ENCODE measurements around the gene NTS. TPM values are rescaled to one million over a fixed set of nuclear protein-coding genes. Genes with fewer than 3 reads are reported as not detected.

Gene NTS
- total RNA-seq, 1 experiment from 2014 or later, result not detected

DNA sequence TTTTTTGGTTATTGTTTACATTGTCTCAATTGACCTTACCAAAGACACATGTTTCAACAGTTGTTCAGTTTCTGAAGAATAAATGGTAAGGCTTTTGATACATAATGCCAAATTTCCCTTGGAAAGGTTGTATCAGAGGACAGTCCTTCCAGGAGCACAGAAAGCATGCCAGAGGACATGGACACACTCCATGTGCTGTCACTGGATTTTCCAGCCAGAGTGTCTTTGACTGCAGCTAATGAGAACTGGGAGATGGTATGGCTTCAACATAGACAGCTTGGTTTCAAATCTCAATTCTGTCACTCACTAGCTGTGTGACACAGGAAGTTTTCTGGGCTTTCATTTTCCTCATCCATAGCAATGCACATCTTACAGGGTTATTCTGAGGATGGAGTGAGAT lies 20.6 kb downstream of the NTS start:
- ChIA-PET POLR2A (no interaction called here), CTCF (no interaction called here)
- no peak for DNase-seq
- H3K9me3 Mint-ChIP-seq (ENCODE audit: unreplicated experiment), result no peaks in the 10 kb centered on the region
- Histone ChIP-seq H3K4me3 (ENCODE audit: low read depth, low read length) (no peak overlapping the region), H3K27me3 (replicated peaks; ENCODE audit: control insufficient read depth, insufficient read depth, low read length) (no peaks in the 10 kb centered on the region), H3K9me3 (no peaks in the 10 kb centered on the region), H3K4me1 (no peaks in the 10 kb centered on the region), H3K36me3 (ENCODE audit: control insufficient read depth, insufficient read depth, low read length) (no peaks in the 10 kb centered on the region)
- H3K36me3 Mint-ChIP-seq (ENCODE audit: insufficient read depth, unreplicated experiment), result no peaks in the 10 kb centered on the region
- H3K4me3 Mint-ChIP-seq (ENCODE audit: unreplicated experiment), result no peak overlapping the region
- no peaks in the 10 kb centered on the region for H3K27me3 Mint-ChIP-seq (ENCODE audit: insufficient read depth, unreplicated experiment)
- BruUV-seq (replicated peaks), result no TSS peak
- H3K4me1 Mint-ChIP-seq (ENCODE audit: low read depth, unreplicated experiment), result no peaks in the 10 kb centered on the region
- no peak for TF ChIP-seq CTCF (IDR thresholded peaks at IDR 0.05; ENCODE audit: insufficient read depth in 1 of 2, low read depth in 1 of 2, low read length in 1 of 2, severe bottlenecking in 1 of 2, unreplicated experiment in 1 of 2)
- H3K27ac Mint-ChIP-seq (ENCODE audit: unreplicated experiment), result no peak overlapping the region
- intact Hi-C loops (cut with micrococcal nuclease; ENCODE audit: unreplicated experiment), result no loop called here

DNA sequence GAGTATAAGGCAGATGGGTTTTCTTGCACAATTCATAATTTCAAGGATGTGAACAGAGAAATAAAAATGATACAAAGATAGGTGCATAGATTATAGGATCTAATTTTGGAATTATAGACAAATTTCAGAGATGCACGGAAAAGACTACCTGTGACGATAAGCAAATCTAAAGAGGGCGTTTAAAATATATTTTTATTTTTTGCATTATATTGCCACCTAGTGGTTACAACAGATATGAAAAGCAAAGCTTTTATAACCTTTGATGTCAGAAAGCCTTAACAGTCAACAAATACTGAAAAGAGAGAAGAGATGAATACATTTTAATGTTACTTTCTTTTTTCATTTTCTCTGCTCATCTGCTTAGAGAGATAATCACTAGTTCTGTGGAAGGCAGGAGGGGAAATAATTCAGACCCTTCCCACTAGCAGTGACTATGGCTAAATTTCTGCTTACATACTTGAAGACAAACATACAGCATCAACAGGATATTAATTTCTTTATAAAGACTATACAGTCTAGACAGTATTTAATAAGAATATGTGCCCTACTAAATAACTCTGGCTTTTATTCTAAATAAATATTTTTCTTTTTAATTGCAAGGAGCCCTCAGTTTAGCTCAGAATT lies 46.3 kb downstream of the NTS start:
- BruUV-seq (replicated peaks), result no TSS peak
- CTCF ChIA-PET, result interaction anchor here (0.7 to 1.3 kb wide), 4 partner anchors 53 to 611 kb away, joined by 3 to 5 read pairs (median 4); no protein-coding TSS in a partner anchor
- DNase-seq, result no peak
- Mint-ChIP-seq H3K27me3 (ENCODE audit: insufficient read depth, unreplicated experiment) (no peaks in the 10 kb centered on the region), H3K4me1 (ENCODE audit: low read depth, unreplicated experiment) (no peaks in the 10 kb centered on the region), H3K36me3 (ENCODE audit: insufficient read depth, unreplicated experiment) (no peaks in the 10 kb centered on the region), H3K9me3 (ENCODE audit: unreplicated experiment) (no peaks in the 10 kb centered on the region), H3K27ac (ENCODE audit: unreplicated experiment) (no peak overlapping the region), H3K4me3 (ENCODE audit: unreplicated experiment) (no peak overlapping the region)
- TF ChIP-seq CTCF (IDR thresholded peaks at IDR 0.05; ENCODE audit: insufficient read depth in 1 of 2, low read depth in 1 of 2, low read length in 1 of 2, severe bottlenecking in 1 of 2, unreplicated experiment in 1 of 2), result peak; percentile 36 to 61
- intact Hi-C loops (cut with micrococcal nuclease; ENCODE audit: unreplicated experiment), result loop anchor here (1.0 to 2.0 kb wide), 4 partner anchors 345 to 844 kb away; no protein-coding TSS in a partner anchor
- no peaks in the 10 kb centered on the region for H3K27me3 ChIP-seq (replicated peaks; ENCODE audit: control insufficient read depth, insufficient read depth, low read length)
- POLR2A ChIA-PET, result no interaction called here
- H3K36me3 ChIP-seq (ENCODE audit: control insufficient read depth, insufficient read depth, low read length), result no peaks in the 10 kb centered on the region
- H3K4me3 ChIP-seq (ENCODE audit: low read depth, low read length), result no peak overlapping the region
- H3K4me1 ChIP-seq, result no peaks in the 10 kb centered on the region
- H3K9me3 ChIP-seq, result no peaks in the 10 kb centered on the region

DNA sequence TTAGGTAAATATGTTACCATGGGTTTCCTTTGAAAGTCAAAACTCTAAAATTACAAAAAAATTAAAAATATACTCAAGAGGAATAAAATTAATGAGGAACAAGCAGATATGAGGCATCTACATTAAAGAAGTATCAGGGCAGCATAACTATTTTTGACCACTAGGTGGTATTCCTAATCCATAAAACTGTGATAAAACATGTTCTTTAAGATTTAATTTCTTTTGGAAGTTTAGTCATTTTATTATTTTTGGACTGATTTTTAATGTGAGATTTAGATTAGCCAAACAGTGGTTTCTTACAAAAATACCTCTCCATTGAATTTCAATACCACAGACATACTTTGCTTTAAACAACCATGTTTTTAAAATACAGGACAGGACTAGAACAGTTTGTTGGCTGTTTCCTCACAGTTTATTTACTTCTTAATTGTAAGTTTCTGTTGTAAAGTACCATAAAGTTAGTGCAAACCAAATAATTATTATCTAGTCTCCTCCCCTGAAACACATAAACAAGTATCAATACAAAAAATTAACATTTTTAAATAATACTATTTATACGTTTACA lies 49.8 kb downstream of the NTS start:
- ChIA-PET POLR2A (no interaction called here), CTCF (no interaction called here)
- Mint-ChIP-seq H3K4me3 (ENCODE audit: unreplicated experiment) (no peak overlapping the region), H3K27me3 (ENCODE audit: insufficient read depth, unreplicated experiment) (no peaks in the 10 kb centered on the region), H3K4me1 (ENCODE audit: low read depth, unreplicated experiment) (no peaks in the 10 kb centered on the region), H3K9me3 (ENCODE audit: unreplicated experiment) (no peaks in the 10 kb centered on the region), H3K36me3 (ENCODE audit: insufficient read depth, unreplicated experiment) (no peaks in the 10 kb centered on the region), H3K27ac (ENCODE audit: unreplicated experiment) (no peak overlapping the region)
- Histone ChIP-seq H3K27me3 (replicated peaks; ENCODE audit: control insufficient read depth, insufficient read depth, low read length) (no peaks in the 10 kb centered on the region), H3K4me1 (no peaks in the 10 kb centered on the region), H3K9me3 (no peaks in the 10 kb centered on the region), H3K4me3 (ENCODE audit: low read depth, low read length) (no peak overlapping the region), H3K36me3 (ENCODE audit: control insufficient read depth, insufficient read depth, low read length) (no peaks in the 10 kb centered on the region)
- no peak for DNase-seq
- peak in 1 of 2 experiments; percentile 43 for TF ChIP-seq CTCF (IDR thresholded peaks at IDR 0.05; ENCODE audit: insufficient read depth in 1 of 2, low read depth in 1 of 2, low read length in 1 of 2, severe bottlenecking in 1 of 2, unreplicated experiment in 1 of 2)
- intact Hi-C loops (cut with micrococcal nuclease; ENCODE audit: unreplicated experiment), result loop anchor here (1.0 kb wide), 1 partner anchor 28 kb away; no protein-coding TSS in a partner anchor
- no TSS peak for BruUV-seq (replicated peaks)

Data from Caco-2 (cell line).